ENCODE data around the gene RCAN2.
A peak's percentile ranks its signal among the peaks of the same experiment; 100 is the strongest.
"Not testable (repeated sequence)": the region's sequence is repeated elsewhere in the genome, so short reads cannot be mapped to it uniquely, and the experiment has no call there.

The RCAN2 gene

GRCh38 chr6:46438245-46438644 lies 53.0 kb downstream of the RCAN2 start:
- no peak for DNase-seq

GRCh38 chr6:46437671-46438221 lies 53.5 kb downstream of the RCAN2 start:
- DNase-seq, result no peak

- no peak for DNase-seq
Measured at GRCh38 chr6:46422619-46423018, 68.6 kb downstream of the RCAN2 start.

DNA sequence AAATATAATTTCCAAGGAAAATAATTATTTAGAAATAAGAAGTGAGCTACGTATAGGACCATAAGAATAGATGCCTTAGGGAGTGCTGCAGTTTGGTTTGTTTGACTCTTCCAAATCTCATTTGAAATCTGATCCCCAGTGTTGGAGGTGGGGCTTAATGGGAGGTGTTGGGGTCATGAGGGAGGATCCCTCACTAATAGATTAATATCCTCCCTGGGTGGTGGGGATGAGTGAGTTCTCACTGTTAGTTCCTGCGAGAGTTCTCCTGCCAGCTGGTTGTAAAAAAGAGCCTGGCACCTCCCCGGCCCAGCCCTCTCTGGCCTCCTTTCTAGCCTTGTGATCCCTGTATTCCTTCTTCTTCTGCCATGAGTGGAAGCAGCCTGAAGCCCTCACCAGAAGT lies 69.3 kb downstream of the RCAN2 start:
- DNase-seq, result no peak

- DNase-seq, result peak; percentile 18
Measured at GRCh38 chr6:46420921-46421638, 70.2 kb downstream of the RCAN2 start.

GRCh38 chr6:46419576-46420002 lies 71.7 kb downstream of the RCAN2 start:
- peak; percentile 77 for DNase-seq

DNA sequence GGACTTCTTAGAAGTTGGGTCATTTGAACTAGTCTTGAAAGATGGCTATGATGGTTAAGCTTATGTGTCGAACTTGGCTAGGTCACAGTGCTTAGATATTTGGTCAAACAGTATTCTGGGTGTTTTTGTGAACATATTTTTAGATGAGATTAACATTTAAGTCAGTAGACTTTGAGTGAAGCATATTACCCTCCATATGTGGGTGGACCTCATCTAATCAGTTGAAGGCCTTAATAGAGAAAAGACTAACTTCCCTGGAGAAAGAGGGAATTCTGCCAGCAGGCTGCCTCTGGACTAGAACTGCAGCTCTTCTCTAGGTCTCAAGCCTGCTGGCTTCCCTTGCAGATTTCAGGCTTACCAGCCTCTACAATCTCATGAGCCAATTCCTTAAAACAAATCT lies 76.9 kb downstream of the RCAN2 start:
- no peak for DNase-seq

DNA sequence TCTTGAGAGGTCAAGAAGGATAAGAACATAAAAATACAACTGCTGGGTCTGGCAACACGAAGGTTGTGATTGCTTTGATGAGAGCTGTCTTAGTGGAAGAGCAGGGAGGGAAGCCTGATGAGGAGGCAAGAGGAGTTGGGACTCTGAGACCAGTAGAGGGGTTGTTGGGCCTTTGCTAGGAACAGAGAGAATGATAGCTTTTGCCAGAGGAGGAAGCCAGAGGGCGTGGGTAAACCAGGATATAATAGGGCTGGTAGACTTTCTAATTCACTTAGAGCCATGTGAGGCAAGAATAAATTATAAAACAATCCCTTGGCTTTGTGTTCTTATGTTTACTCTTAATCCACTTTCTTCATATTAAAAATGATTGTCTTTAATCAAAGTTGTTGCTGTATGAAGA lies 78.6 kb downstream of the RCAN2 start:
- peak; percentile 2 for DNase-seq

GRCh38 chr6:46411456-46412197 lies 79.6 kb downstream of the RCAN2 start:
- no peak for DNase-seq

DNA sequence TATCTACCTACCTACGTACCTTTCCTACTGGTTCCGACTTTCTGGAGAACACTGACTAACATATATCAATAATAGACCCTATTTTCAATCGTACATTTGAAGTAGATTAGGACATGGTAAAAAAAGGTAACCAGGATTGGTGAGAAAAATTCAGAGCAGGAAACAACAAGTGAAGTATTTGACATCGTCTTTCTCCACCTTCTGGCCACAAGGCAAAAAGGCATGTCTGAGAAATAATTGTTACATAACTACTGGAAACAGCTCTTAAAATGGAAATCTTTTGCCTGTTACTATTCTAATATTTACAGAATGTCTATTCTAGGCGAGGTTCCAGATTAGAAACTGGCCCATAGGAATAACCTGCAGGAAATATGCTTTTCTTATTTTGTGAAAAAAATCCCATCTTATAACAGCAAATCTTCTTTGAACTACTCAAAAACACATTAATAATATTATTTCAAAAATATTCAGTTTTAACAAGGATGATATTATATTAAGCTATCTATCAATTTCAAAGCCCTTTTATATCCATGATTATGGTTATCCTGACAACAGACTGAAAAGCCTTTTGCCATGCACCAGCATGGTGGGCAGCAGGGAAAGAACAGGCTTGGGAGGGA lies 80.8 kb downstream of the RCAN2 start:
- peak; percentile 63 for DNase-seq

DNA sequence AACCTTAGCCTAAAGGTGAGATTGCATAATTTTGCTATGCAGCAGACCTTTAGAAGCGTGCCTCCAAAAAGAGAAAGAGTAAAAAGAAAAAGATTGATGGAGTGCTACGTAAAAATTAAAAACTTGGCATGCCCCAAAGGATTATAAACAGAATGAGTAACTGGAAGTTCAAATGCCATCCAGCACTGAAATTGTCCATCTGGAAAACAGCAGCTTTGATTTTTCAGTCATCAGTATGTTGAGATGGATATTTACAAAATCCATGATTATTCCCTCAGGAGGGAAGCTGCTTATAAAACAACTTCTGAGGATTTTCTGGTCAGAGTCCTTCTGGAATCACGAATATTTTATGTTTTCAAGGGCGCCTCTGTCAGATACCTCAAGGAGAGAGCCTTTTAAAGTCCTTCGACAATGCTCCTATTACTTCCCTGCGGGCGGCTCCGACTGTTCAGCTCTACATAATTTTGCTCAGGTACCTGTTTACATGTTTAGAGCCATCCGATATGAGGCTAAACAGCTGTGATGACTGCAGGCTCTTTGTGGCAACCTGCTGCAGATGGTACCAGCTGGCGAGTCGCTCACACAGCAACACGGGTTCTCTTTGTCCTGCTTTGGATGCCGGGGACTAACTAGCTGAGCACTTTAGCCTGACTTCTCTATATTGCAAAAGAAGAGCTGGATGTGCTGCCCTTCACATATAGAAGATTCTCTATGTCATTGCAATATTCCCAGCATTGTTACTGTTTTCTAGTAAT lies 83.3 kb downstream of the RCAN2 start:
- no peak for DNase-seq

- no peak for DNase-seq
Measured at GRCh38 chr6:46407246-46407645, 84.0 kb downstream of the RCAN2 start.

DNA sequence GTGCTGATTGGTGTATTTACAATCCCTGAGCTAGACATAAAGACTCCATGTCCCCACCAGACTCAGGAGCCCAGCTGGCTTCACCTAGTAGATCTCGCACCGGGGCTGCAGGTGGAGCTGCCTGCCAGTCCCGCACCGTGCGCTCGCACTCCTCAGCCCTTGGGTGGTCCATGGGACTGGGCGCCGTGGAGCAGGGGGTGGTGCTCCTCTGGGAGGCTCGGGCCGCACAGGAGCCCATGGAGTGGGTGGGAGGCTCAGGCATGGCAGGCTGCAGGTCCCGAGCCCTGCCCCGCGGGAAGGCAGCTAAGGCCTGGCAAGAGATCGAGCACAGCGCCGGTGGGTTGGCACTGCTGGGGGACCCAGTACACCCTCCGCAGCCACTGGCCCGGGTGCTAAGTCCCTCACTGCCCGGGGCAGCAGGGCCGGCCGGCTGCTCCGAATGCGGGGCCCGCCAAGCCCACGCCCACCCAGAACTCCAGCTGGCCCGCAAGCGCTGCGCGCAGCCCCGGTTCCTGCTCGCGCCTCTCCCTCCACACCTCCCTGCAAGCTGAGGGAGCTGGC lies 85.5 kb downstream of the RCAN2 start:
- DNase-seq, result not testable (repeated sequence)

GRCh38 chr6:46400898-46401297 lies 90.4 kb downstream of the RCAN2 start:
- no peak for DNase-seq

GRCh38 chr6:46395530-46395929 lies 95.7 kb downstream of the RCAN2 start:
- DNase-seq, result no peak

- no peak for DNase-seq
Measured at GRCh38 chr6:46393940-46394337, 97.3 kb downstream of the RCAN2 start.

DNA sequence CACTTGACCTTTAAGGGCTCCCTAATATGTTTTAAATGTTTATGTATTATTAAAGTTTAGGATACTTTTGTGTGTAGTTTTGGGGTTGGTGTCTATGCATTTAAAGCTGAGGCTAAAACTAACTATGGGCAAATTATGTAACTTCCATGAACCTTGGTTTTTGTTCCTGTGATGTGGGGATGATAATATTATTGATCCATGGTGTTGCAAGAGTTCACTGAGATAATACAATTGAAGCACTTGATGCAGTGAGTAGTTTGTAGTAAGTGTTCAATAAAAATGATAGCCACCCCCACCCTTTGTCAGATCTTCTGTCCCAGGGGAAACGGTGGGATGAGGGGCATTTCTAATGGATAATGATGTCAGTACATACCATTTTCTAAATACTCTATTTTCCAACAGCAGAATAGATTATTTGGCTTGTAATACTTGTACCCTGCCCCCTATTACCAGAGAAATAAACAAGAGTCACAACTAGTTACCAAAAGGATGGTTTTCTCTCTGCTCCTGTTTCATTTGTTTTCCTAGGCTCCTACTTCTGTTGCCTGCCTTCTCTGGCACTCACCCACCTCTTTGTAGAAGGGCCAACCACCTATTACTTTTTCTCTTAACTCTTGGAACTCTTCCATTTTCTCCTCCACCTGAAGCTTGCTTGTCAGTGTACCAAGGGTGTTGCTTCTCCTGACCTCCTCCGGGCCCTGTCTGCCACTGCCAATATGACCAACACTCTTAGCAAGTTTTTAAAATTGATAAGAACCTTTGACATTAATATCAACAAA lies 97.9 kb downstream of the RCAN2 start:
- no peak for DNase-seq

GRCh38 chr6:46392294-46392693 lies 99.0 kb downstream of the RCAN2 start:
- DNase-seq, result no peak

DNA sequence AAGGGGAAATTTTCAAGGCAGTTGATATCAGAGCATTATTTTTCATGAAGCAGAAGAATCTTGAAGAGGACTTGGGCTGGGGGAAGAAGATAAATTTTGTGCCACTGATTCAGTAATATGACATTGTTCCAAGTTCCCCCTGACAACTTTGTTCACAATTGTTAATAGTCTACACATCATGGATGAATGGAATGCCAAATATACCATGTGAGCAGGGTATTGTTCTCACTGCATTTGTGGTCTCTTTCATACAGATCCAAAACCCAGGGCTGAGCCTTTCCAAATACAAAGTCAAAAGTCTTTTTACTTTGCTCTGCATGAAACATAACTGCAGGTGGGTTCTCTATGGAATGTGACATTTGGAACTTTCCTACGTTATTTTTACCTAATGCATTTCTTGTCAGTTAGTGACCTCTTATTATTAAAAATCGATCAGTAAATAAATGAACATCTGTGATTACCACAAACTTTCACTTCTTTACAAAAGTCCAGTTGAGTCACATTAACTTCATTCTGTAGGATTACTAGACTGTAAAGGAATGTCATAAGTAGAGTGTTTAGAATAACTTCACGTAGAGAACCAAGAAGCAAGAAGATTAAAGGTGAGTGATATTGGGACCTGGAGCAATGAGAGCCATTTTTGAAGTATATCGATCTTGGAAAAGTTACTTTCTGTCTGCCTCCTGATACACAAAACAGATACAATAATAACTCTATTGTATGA lies 100.9 kb downstream of the RCAN2 start:
- no peak for DNase-seq

DNA sequence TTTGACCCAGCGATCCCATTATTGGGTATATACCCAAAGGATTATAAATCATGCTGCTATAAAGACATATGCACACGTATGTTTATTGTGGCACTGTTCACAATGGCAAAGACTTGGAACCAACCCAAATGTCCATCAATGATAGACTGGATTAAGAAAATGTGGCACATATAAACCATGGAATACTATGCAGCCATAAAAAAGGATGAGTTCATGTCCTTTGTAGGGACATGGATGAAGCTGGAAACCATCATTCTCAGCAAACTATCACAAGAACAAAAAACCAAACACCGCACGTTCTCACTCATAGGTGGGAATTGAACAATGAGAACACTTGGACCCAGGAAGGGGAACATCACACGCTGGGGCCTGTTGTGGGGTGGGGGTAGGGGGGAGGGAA lies 103.5 kb downstream of the RCAN2 start:
- DNase-seq, result not testable (repeated sequence)

DNA sequence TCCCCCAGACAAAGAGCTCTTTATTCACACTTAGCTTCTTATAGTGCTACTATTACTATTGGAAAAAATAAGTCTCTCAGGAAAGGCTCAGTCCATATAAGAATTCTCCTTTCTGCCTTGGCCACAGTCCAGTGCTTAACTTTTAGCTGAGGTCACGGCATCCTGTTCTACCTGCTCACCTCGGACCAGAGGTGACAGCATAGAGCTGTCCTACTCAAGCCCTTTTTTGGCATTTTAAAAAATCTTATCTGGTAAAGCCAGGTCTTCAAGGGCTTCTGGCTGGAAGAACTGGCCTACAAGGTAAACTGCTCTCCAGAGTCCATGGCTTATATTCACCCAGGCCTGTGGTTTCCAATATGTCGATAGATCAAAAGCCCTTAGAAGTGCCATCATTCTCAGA lies 109.7 kb downstream of the RCAN2 start:
- DNase-seq, result no peak
